Mucosa of descending colon (tissue), 3 donors: Measurements from ENCODE around the gene CD151. TPM values are rescaled to one million over a fixed set of nuclear protein-coding genes. Genes with fewer than 3 reads are reported as not detected.

ENCODE experiments used
- ATAC-seq: fragments of 200-7000 bp; cut with Tn5 transposase; one replicate; pipeline ENCODE4 v1.9.1; 2020; ENCODE audit warnings: mild to moderate bottlenecking, moderate library complexity
- DNase-seq, 3 donors: peaks; one replicate each; pipeline ENCODE4 v3.0.0-alpha.2; 2020
- H3K36me3 ChIP-seq: fragments of 200-600 bp; one replicate; pipeline ENCODE4 v1.8.0; 2021; ENCODE audit warnings: low read depth, mild to moderate bottlenecking
- H3K4me1 ChIP-seq: fragments of 200-600 bp; one replicate; pipeline ENCODE4 v1.8.0; 2021; ENCODE audit warnings: low read depth, mild to moderate bottlenecking
- H3K4me3 ChIP-seq: fragments of 200-600 bp; one replicate; pipeline ENCODE4 v1.8.0; 2021; ENCODE audit warnings: mild to moderate bottlenecking
- H3K9me3 ChIP-seq: fragments of 200-600 bp; one replicate; pipeline ENCODE4 v1.8.0; 2021; ENCODE audit warnings: mild to moderate bottlenecking
- CTCF ChIP-seq: fragments of 200-600 bp; IDR thresholded peaks from one replicate; pipeline ENCODE4 v1.8.0; 2022; ENCODE audit warnings: antibody characterized with exemption, mild to moderate bottlenecking
- intact Hi-C, 2 donors: fragments of 100-400 bp; cut with DNase I in 1 of 2; cut with micrococcal nuclease in 1 of 2; formaldehyde crosslinking; loops; one replicate each; pipeline versions ENCODE4 v1.11.0 to v1.11.1; 2022; cut with DNase I, micrococcal nuclease
- total RNA-seq, 3 donors: library from RNA; stranded (reverse); fragmentation: NEBNext Ultra II Directional in 2 of 3; extraction: Animal tissue kit (Norgen Biotek cat#: 25700) in 2 of 3; gene quantifications; one replicate each; pipeline versions ENCODE4 v1.2.1 to v1.2.4, GENCODE V29; 2021 to 2023
- donor health status: DM: no; HTN: no; CAD: no; lungs with moderate emphysema.
- donor health status: DM: no; HTN: no; CAD: no.
- donor health status: DM: no; HTN: yes; CAD: no.

The CD151 gene
- total RNA-seq, 3 donors from 2014 or later = 364 to 415 (median 378) TPM

- DNase-seq (peak in 2 of 3 donors; percentile 56 to 71), ATAC-seq (no peak)
- H3K4me3 ChIP-seq = peak overlapping the region; percentile 90
- no peaks in the 10 kb centered on the region for H3K36me3 ChIP-seq
- no peak for TF ChIP-seq CTCF
- peaks cover 42% of the 10 kb centered on the region for H3K4me1 ChIP-seq
- intact Hi-C loops = no loop called here
- H3K9me3 ChIP-seq = no peaks in the 10 kb centered on the region
Observed at GRCh38 chr11:843086-843734, 10.5 kb downstream of the CD151 start.

GRCh38 chr11:843818-844692, 11.3 kb downstream of the CD151 start:
- no peak for TF ChIP-seq CTCF
- H3K9me3 ChIP-seq = no peaks in the 10 kb centered on the region
- no peaks in the 10 kb centered on the region for H3K36me3 ChIP-seq
- peak; percentile 9 for ATAC-seq
- H3K4me1 ChIP-seq = peaks cover 42% of the 10 kb centered on the region
- intact Hi-C loops = no loop called here
- DNase-seq = peak; percentile 79 to 90 (median 79)
- no peak overlapping the region for H3K4me3 ChIP-seq

GRCh38 chr11:844693-845644, 12.2 kb downstream of the CD151 start:
- intact Hi-C loops = loop anchor here in 1 of 2 donors (5.0 kb wide), 1 partner anchor 207 kb away; no protein-coding TSS in a partner anchor
- DNase-seq = peak; percentile 78 to 86 (median 80)
- no peak for TF ChIP-seq CTCF
- peaks cover 45% of the 10 kb centered on the region for H3K4me1 ChIP-seq
- no peaks in the 10 kb centered on the region for H3K36me3 ChIP-seq
- ATAC-seq = peak; percentile 1
- no peak overlapping the region for H3K4me3 ChIP-seq
- no peaks in the 10 kb centered on the region for H3K9me3 ChIP-seq

- ATAC-seq (no peak), DNase-seq (no peak)
- Histone ChIP-seq H3K9me3 (no peaks in the 10 kb centered on the region), H3K4me3 (no peak overlapping the region), H3K36me3 (no peaks in the 10 kb centered on the region), H3K4me1 (peaks cover 41% of the 10 kb centered on the region)
- intact Hi-C loops = loop anchor here in 1 of 2 donors (5.0 kb wide), 1 partner anchor 206 kb away; no protein-coding TSS in a partner anchor
- no peak for TF ChIP-seq CTCF
Observed at GRCh38 chr11:845872-846495, 13.2 kb downstream of the CD151 start.
